Nephron (organoid): ENCODE results near the gene KRTAP5-9.
A peak's percentile ranks its signal among the peaks of the same experiment; 100 is the strongest.
"Not testable (repeated sequence)": the region's sequence is repeated elsewhere in the genome, so short reads cannot be mapped to it uniquely, and the experiment has no call there.

Source experiments
- H3K27ac Mint-ChIP-seq, 3 experiments: 2 replicates each; pipeline ENCODE4 v1.8.0; 2020; ENCODE audit warnings: mixed read lengths in 3 of 3, mild to moderate bottlenecking in 2 of 3, moderate library complexity in 1 of 3
- H3K27me3 Mint-ChIP-seq: 2 replicates; pipeline ENCODE4 v1.8.0; 2021; ENCODE audit warnings: low read depth, mild to moderate bottlenecking, moderate library complexity, mixed read lengths
- H3K36me3 Mint-ChIP-seq: 2 replicates; pipeline ENCODE4 v1.8.0; 2020; ENCODE audit warnings: low read depth, mixed read lengths
- H3K4me1 Mint-ChIP-seq: 2 replicates; pipeline ENCODE4 v1.8.0; 2020; ENCODE audit warnings: mixed read lengths
- H3K4me3 Mint-ChIP-seq, 3 experiments: 2 replicates each; pipeline ENCODE4 v1.8.0; 2020; ENCODE audit warnings: mild to moderate bottlenecking in 3 of 3, mixed read lengths in 3 of 3, moderate library complexity in 2 of 3
- H3K9me3 Mint-ChIP-seq: 2 replicates; pipeline ENCODE4 v1.8.0; 2020; ENCODE audit warnings: mixed read lengths
- TF ChIP-seq, protein P1 (sequence below), 3 experiments: fragments of 200-600 bp; sonication (generic); IDR thresholded peaks; one replicate each; pipeline ENCODE4 v1.5.0; 2021; ENCODE audit warnings: antibody characterized with exemption in 3 of 3; ENCODE audit not compliant: unreplicated experiment in 3 of 3

KRTAP5-9 gene

DNA sequence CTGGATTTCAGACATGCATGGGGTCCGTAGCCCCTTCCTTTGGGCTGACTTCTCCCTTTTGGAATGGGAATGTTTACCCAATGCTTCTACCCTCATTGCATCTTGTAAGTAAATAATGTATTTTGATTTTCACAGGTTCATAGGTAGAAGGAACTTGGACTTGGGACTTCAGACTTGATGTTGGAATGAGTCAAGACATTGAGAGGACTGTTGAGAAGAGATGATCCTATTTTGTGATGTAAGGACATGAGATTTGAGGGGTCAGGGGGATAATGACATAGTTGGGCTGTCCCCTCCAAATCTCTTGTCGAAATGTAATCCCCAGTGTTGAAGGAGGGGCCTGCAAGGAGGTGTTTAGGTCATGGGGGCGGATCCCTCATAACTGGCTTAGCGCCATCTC is 16.2 kb downstream of the KRTAP5-9 start:
- H3K27me3 Mint-ChIP-seq: peaks cover 24% of the 10 kb centered on the region
- TF ChIP-seq, protein P1, sequence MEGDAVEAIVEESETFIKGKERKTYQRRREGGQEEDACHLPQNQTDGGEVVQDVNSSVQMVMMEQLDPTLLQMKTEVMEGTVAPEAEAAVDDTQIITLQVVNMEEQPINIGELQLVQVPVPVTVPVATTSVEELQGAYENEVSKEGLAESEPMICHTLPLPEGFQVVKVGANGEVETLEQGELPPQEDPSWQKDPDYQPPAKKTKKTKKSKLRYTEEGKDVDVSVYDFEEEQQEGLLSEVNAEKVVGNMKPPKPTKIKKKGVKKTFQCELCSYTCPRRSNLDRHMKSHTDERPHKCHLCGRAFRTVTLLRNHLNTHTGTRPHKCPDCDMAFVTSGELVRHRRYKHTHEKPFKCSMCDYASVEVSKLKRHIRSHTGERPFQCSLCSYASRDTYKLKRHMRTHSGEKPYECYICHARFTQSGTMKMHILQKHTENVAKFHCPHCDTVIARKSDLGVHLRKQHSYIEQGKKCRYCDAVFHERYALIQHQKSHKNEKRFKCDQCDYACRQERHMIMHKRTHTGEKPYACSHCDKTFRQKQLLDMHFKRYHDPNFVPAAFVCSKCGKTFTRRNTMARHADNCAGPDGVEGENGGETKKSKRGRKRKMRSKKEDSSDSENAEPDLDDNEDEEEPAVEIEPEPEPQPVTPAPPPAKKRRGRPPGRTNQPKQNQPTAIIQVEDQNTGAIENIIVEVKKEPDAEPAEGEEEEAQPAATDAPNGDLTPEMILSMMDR (IDR thresholded peaks at IDR 0.05; ENCODE audit: unreplicated experiment in 3 of 3): no peak
- no peak overlapping the region for H3K4me3 Mint-ChIP-seq
- no peaks in the 10 kb centered on the region for H3K36me3 Mint-ChIP-seq
- peaks cover 35% of the 10 kb centered on the region for H3K4me1 Mint-ChIP-seq
- peaks cover 12% of the 10 kb centered on the region for H3K9me3 Mint-ChIP-seq
- H3K27ac Mint-ChIP-seq: no peak overlapping the region

DNA sequence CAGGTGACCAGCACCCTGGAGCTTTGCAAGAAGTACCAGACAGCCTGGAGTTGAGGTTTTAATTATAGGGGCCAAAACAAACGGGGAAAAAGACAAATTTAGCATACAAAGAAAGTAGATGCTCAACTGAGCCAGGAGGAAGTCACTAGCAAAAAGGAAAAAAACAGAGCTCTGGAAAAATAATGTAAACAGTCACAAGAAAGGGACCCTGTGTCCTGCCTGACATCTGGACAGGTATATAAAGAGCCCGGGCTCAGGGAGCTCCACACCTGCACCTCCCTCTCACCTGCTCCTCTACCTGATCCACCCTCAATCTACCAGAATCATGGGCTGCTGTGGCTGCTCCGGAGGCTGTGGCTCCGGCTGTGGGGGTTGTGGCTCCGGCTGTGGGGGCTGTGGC is 17.0 kb downstream of the KRTAP5-9 start, which contains the start of gene KRTAP5-10:
KRTAP5-10 (plus strand) TSS at position 301 of the 400 bp plus-strand sequence; CDS start at position 326, 25 bp downstream.
- TF ChIP-seq, protein P1 (IDR thresholded peaks at IDR 0.05; ENCODE audit: unreplicated experiment in 3 of 3): no peak
- peaks cover 35% of the 10 kb centered on the region for H3K4me1 Mint-ChIP-seq
- H3K27ac Mint-ChIP-seq: no peak within 1 kb of the TSS
- peaks cover 12% of the 10 kb centered on the region for H3K9me3 Mint-ChIP-seq
- no peak within 1 kb of the TSS for H3K4me3 Mint-ChIP-seq
- no peaks in the 10 kb centered on the region for H3K36me3 Mint-ChIP-seq
- H3K27me3 Mint-ChIP-seq: peaks cover 24% of the 10 kb centered on the region

DNA sequence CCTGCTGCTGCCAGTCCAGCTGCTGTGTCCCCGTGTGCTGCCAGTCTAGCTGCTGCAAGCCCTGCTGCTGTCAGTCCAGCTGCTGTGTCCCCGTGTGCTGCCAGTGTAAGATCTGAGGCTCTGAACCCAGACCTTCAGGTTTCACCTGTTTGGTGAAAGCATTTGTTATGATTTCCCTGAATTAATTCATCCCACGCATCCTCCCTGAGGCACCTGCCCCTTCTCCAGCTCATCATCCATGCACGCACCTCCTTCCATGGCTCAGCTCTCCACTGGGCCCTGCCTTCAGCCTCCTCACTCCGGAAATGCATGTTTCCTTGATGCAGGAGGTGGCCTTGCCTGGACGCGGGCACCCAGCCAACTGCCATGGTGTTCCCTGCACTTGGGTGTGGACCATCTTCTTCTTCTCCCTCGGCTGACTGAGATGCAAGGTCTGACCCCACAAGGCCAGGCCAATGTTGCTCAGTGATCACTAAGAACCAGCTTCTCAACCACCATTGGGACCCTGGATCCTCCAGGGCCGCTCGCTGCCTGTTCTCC is 17.9 kb downstream of the KRTAP5-9 start:
- H3K4me3 Mint-ChIP-seq: no peak overlapping the region
- H3K27ac Mint-ChIP-seq: no peak overlapping the region
- H3K27me3 Mint-ChIP-seq: peaks cover 22% of the 10 kb centered on the region
- peaks cover 8% of the 10 kb centered on the region for H3K9me3 Mint-ChIP-seq
- peaks cover 40% of the 10 kb centered on the region for H3K4me1 Mint-ChIP-seq
- TF ChIP-seq, protein P1 (IDR thresholded peaks at IDR 0.05; ENCODE audit: unreplicated experiment in 3 of 3): no peak
- H3K36me3 Mint-ChIP-seq: no peaks in the 10 kb centered on the region

DNA sequence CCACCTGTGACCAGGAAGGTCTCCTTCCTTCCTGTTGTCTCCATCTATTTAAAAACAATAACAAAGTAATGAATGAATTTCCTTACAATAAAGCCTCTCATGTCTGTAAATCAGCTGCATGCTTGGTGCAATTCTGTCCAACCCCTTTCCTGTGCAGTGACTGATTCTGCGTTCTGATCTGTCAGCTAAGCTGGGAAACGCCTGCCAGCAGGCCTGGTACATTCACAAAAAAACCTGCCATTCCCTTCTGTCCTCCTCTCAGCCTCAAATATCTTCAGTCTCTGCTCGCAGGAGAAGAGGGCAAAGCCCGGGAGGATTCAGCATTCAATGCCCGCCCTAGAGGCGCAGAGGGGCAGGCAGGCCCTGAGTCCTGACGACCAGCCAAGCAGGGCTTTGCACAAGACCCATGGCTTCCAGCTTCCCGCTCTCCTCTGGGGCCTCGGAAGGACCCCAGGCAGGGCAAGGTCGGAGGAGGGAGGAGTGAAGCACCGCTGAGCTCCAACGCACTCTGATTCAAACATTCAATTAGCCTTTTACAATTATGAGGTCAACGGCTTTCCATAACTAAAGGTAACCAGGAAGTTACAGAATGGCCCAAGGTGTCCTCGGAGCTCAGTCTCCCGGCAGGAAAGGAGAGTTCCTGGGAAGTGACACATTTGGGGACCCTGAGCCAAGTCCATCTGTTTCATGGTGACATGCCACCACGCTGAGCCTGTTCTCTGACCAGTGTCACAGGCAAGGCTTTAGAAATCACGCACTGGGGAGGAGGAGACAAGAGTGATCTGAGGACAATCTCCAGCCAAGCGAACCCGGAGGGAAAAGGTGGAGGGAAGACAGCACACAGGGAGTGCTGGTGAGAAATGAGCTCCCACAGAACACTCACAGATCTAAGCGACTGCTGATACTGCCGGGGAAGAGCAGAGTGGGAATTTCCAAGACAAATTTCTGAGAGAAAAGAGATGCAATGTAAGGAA is 18.7 kb downstream of the KRTAP5-9 start:
- H3K4me3 Mint-ChIP-seq: not testable (repeated sequence)
- peaks cover 40% of the 10 kb centered on the region for H3K4me1 Mint-ChIP-seq

DNA sequence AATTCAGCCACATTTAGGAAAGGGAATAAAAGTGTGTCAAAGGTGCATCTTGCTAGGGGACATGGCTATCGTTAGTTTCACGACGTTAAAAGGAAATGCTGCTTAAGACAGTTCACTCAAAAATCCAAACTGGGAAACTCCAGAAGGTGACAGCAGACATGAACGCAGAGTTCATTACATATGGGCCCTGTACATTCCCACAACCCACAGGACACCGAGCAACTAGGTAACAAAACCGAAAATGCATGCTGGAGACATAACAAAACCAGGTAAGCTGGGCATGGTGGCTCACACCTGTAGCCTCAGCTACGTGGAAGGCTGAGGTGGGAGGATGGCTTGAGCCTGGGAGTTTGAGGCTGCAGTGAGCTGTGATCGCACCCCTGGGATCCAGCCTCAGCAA is 19.4 kb downstream of the KRTAP5-9 start:
- H3K9me3 Mint-ChIP-seq, H3K4me3 Mint-ChIP-seq, H3K36me3 Mint-ChIP-seq: not testable (repeated sequence)
- Mint-ChIP-seq H3K27me3 (peaks cover 19% of the 10 kb centered on the region), H3K27ac (peak overlapping the region in 2 of 3 experiments; percentile 4 to 10), H3K4me1 (peaks cover 40% of the 10 kb centered on the region)

More for the DNA sequence above, 18.7 kb downstream of the KRTAP5-9 start:
- peaks cover 19% of the 10 kb centered on the region for H3K27me3 Mint-ChIP-seq
- peak overlapping the region in 2 of 3 experiments; percentile 4 to 10 for H3K27ac Mint-ChIP-seq
- H3K36me3 Mint-ChIP-seq, H3K9me3 Mint-ChIP-seq: not testable (repeated sequence)

DNA sequence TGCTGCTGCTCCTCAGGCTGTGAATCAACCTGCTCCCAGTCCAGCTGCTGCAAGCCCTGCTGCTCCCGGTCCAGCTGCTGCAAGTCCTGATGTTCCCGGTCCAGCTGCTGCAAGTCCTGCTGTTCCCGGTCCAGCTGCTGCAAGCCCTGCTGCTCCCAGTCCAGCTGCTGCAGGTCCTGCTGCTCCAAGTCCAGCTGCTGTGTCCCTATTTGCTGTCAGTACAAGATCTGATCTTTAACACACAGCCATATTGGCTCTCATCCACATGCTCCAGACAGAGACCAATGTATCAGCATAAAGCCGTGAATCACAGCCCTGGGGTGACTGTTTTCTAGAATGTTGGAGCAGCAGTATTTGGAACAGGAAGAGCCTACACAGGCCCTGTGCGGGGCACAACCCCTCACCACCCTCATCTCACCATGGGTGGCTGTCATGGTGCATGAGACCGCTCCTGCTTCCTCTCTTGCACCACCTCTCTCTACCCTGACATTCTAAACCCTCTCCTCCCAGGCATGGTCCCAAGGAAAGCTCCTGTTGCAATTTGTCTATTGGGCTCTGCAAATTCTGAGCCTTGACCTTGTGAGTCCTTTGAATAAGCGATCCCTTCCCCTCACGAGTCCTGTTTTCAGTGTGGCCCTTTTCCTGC is 20.6 kb downstream of the KRTAP5-9 start:
- TF ChIP-seq, protein P1 (IDR thresholded peaks at IDR 0.05; ENCODE audit: unreplicated experiment in 3 of 3): no peak
- H3K4me1 Mint-ChIP-seq: peaks cover 37% of the 10 kb centered on the region
- peaks cover 13% of the 10 kb centered on the region for H3K27me3 Mint-ChIP-seq
- H3K27ac Mint-ChIP-seq: peak overlapping the region in 2 of 3 experiments; percentile 26 to 44
- no peaks in the 10 kb centered on the region for H3K36me3 Mint-ChIP-seq
- H3K9me3 Mint-ChIP-seq: no peaks in the 10 kb centered on the region
- no peak overlapping the region for H3K4me3 Mint-ChIP-seq

DNA sequence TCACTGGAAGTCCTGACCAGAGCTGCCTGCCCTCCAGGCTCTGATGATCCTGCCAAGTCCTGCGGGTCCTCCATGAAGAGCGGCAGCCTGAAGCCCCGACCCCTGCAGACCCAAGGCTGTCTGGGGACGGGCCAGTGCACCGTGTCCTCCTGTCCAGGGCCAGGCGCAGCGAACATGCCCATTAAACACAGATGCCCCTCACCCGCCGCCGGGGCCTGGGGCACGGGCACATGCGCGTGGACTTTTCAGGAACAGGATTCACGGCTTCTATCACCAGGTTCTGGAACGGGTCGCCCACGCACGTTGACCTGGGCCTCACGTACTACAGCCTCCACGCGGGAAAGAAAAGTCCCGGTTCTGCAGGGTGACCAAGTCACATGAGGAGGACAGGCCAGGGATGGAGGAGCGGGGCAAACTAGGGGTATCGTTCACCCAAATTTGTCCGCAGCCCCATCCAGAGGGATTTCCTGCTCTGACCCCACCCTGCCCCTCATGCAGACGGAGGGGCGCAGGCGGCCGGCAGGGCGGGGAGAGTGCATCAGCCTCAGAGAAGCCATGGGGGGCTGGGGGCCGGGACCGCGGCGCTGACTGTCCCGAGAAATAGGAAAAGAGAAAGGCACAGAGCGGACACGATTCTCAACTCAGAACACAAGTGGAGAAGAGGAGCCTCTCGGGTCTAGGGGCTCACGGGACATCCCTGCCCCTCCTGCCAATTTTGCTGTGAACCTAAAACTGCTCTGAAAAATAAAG is 23.1 kb downstream of the KRTAP5-9 start:
- not testable (repeated sequence) for H3K9me3 Mint-ChIP-seq, H3K4me3 Mint-ChIP-seq, H3K27ac Mint-ChIP-seq, H3K36me3 Mint-ChIP-seq
- Mint-ChIP-seq H3K27me3 (peaks cover 18% of the 10 kb centered on the region), H3K4me1 (peaks cover 28% of the 10 kb centered on the region)
